ENCODE measurements around the gene GPR142. TPM values are rescaled to one million over a fixed set of nuclear protein-coding genes. Genes with fewer than 3 reads are reported as not detected.

GPR142 gene
- total and polyA plus RNA-seq, 2 of the 8 experiments (the other 6 are each of a cell fraction or from before 2014, with no cell fraction given) = 0.05 TPM; not detected in 1

DNA sequence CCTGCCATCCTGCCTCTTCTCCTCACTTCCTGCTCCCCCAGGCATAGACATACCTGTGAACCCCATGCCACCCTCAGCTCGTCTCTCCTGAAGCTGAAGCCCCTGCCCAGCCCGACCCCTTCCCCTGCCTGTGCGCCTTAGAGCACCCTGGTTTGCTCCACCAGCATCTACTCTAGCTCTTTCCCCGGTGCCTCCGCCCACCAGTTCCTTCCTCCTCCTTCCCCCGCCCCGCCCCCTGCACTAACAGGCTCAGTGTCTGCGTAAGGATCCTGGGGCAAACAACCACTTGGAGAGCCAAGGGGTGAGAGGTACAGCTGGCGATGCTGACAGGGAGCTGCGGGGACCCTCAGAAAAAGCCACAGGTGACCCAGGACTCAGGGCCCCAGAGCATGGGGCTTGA, 1.9 kb downstream of the GPR142 start (continued):
- TF ChIP-seq CHD2 (IDR thresholded peaks at IDR 0.05; ENCODE audit: low read length) = no peak
- no peak for TF ChIP-seq POLR2A (IDR thresholded peaks at IDR 0.05; ENCODE audit: control extremely low read depth in 1 of 2, low read depth in 2 of 2, low read length in 2 of 2)
- no peak for TF ChIP-seq CBX5 (IDR thresholded peaks at IDR 0.05; ENCODE audit: low read depth, low read length)
- no peak for TF ChIP-seq ATF2 (IDR thresholded peaks at IDR 0.05; ENCODE audit: low read length)
- no peak for TF ChIP-seq HDAC6 (IDR thresholded peaks at IDR 0.05; ENCODE audit: low read depth, low read length)
- no peak for TF ChIP-seq SIN3A (conservative IDR thresholded peaks at IDR 0.05 in 1 of 2, IDR thresholded peaks at IDR 0.05 in 1 of 2; ENCODE audit: low read depth in 1 of 2, low read length in 2 of 2)

All from H1 (cell line).